D721Med (cell line): ENCODE measurements around the gene QRSL1.
"Not testable (repeated sequence)": the region's sequence is repeated elsewhere in the genome, so short reads cannot be mapped to it uniquely, and the experiment has no call there.

Experiments used
- DNase-seq: peaks from one replicate; pipeline ENCODE4 v3.0.0; 2011; ENCODE audit warnings: low spot score; ENCODE audit not compliant: insufficient read length
- FAIRE-seq: peaks from 2 replicates; lab custom pipeline; 2011; peaks lifted over from hg19 to GRCh38; lab: Jason Lieb, UNC
- TF ChIP-seq, protein P1 (sequence below): IDR thresholded peaks from 2 replicates; pipeline ENCODE4 v1.5.1; 2012; ENCODE audit warnings: mild to moderate bottlenecking, control low read depth; ENCODE audit not compliant: insufficient read depth; ENCODE audit errors: missing control alignments

QRSL1 gene

DNA sequence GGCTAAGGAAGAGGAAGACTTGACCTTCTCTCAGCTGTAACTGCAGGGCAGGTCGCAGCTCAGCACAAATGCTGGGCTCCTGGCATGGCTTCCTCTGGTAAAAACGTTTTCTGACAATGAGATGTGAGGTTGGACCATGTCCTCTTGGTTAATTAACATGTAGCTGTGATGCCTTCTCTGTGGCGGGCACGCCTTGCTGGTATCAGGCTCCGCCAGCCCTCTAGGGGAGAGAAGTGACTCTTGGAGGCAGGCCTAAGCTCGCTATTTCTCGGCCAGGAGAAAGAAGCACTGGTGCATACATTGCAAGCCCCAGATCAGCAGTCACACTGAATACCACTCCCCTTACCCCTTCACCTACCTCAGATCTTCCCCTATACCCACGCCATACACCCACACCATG lies 65.0 kb downstream of the QRSL1 start:
- no peak for FAIRE-seq
- DNase-seq: no peak
- TF ChIP-seq, protein P1, sequence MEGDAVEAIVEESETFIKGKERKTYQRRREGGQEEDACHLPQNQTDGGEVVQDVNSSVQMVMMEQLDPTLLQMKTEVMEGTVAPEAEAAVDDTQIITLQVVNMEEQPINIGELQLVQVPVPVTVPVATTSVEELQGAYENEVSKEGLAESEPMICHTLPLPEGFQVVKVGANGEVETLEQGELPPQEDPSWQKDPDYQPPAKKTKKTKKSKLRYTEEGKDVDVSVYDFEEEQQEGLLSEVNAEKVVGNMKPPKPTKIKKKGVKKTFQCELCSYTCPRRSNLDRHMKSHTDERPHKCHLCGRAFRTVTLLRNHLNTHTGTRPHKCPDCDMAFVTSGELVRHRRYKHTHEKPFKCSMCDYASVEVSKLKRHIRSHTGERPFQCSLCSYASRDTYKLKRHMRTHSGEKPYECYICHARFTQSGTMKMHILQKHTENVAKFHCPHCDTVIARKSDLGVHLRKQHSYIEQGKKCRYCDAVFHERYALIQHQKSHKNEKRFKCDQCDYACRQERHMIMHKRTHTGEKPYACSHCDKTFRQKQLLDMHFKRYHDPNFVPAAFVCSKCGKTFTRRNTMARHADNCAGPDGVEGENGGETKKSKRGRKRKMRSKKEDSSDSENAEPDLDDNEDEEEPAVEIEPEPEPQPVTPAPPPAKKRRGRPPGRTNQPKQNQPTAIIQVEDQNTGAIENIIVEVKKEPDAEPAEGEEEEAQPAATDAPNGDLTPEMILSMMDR: no peak

DNA sequence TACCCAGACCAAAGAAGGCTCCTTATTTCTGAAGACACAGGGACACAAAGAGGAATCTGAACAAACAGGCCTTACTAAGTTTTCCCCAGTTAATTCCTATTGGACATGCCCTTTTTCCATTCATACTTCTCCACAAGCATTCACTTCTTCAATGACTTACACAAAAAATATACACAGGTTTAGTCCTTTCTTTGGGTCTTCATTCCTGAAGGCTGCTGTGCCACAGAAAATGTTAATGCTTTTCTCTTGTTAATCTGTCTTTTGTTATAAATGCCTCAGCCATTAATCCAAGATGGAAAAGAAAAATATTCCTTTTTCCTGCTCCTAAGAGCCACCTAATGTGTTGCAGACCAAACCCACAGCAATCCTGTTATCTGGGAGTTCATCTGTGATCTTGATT lies 71.2 kb downstream of the QRSL1 start:
- no peak for FAIRE-seq
- no peak for DNase-seq
- TF ChIP-seq, protein P1: no peak

DNA sequence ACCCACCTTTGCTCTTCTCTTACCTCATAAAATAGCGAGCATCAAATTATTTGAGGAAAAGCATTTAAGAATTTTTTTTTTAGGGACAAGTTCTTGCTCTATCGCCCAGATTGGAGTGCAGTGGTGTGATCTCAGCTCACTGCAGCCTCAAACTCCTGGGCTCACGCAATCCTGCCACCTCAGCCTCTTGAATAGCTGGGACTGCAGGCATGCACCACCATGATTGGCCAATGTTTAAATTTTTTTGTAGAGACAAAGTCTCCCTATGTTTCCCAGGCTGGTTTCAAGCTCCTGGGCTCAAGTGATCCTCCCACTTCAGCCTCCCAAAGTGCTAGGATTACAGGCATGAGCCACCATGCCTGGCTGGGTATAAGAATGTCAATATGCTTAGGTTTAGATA lies 71.8 kb downstream of the QRSL1 start:
- not testable (repeated sequence) for DNase-seq, FAIRE-seq

- FAIRE-seq (no peak), DNase-seq (no peak)
- TF ChIP-seq, protein P1: no peak
Observed at GRCh38 chr6:106702046-106702445, 72.7 kb downstream of the QRSL1 start.

GRCh38 chr6:106702451-106703110 lies 73.2 kb downstream of the QRSL1 start:
- DNase-seq (no peak), FAIRE-seq (no peak)
- TF ChIP-seq, protein P1: no peak

DNA sequence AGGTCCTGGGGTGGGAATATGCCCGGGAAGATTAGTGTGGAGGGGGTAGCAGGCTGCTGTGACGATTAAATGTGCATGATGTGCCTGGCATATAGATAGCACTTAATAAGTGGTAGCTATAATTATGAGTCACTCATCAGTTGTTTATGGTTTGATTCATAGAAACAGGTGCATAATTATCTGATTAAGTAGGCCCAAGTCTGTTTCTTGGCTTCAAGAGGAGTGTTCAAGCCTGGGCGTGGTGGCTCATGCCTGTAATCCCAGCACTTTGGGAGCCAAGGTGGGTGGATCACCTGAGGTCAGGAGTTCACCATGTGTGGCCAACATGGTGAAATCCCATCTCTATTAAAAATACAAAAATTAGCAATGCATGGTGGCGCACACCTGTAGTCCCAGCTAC lies 74.9 kb downstream of the QRSL1 start:
- DNase-seq (no peak), FAIRE-seq (no peak)
- TF ChIP-seq, protein P1: no peak

DNA sequence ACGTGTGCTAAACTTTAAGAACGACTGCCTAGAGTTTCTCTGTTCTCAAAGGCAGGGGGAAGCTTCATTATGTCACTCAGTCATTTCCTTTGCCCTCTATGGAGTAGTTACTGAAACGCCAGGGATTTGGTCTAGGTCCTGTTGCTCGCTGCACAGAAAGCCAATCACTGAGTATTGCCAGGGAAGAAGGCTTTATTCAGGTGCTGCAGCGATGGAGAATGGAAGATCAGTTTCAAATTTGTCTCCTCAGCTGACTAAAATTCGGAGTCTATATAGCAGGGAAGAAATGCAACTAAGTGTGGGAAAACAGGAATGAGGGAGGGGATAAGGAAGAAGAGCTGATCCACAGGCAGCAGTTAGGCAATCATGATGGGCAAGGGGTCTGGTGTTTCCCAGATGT lies 75.8 kb downstream of the QRSL1 start:
- FAIRE-seq (no peak), DNase-seq (no peak)
- TF ChIP-seq, protein P1: no peak
